Stimulated activated CD8-positive, alpha-beta memory T cell treated with anti-CD3 and anti-CD28 coated beads, Interleukin-12 subunit alpha, Interleukin-12 subunit beta, amount 100 ng/mL, for 24 hours (primary cell): Measurements from ENCODE around the gene TMEM37.
"Not testable (repeated sequence)": the region's sequence is repeated elsewhere in the genome, so short reads cannot be mapped to it uniquely, and the experiment has no call there.

Experiments used
- DNase-seq: peaks from one replicate; pipeline ENCODE4 v3.0.0-alpha.2; 2020; ENCODE audit errors: extremely low read depth

Gene TMEM37, protein sequence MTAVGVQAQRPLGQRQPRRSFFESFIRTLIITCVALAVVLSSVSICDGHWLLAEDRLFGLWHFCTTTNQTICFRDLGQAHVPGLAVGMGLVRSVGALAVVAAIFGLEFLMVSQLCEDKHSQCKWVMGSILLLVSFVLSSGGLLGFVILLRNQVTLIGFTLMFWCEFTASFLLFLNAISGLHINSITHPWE

DNA sequence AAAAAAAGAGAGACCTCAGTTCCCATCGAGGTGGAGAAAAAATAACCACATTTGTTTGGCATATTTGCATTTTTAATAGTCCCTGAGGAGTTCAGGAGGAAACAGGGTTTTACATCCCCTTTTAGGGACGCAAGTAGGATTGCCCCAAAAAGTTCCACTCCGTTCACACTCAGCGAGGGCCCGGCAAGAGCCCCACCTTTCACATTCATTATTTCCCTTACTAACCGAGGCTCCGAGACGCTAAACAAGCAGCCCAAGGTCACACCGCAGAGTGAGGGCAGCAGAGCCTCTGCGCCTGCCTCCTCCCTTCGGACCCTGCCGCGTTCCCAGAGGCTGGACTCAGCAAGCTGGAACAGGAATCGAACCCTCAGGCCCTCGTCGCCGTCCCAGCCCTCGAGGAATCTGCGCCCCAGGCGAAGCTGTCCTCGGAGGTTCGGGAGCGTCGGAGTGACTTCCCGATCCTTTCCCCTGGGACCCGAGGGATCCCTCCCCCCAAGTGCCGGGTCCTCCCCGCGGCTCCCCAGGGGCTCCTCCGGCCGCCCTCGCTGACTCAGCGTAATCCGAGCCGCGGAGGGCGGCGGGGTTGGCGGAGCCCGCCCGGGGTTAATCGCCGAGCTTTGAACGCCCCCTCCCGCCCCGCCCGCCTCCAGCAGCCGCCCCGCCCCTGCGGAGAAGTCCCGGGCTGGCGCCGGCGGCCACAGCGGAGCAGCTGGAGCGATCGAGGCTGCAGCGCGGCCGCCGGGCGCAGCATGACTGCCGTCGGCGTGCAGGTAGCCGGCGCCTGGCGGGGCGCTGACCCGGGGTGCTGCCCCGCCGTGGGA is at the start of gene TMEM37:
TMEM37 (plus strand) TSS at position 700 of the 821 bp plus-strand sequence; CDS start at position 750, 50 bp downstream.
- no peak for DNase-seq

DNA sequence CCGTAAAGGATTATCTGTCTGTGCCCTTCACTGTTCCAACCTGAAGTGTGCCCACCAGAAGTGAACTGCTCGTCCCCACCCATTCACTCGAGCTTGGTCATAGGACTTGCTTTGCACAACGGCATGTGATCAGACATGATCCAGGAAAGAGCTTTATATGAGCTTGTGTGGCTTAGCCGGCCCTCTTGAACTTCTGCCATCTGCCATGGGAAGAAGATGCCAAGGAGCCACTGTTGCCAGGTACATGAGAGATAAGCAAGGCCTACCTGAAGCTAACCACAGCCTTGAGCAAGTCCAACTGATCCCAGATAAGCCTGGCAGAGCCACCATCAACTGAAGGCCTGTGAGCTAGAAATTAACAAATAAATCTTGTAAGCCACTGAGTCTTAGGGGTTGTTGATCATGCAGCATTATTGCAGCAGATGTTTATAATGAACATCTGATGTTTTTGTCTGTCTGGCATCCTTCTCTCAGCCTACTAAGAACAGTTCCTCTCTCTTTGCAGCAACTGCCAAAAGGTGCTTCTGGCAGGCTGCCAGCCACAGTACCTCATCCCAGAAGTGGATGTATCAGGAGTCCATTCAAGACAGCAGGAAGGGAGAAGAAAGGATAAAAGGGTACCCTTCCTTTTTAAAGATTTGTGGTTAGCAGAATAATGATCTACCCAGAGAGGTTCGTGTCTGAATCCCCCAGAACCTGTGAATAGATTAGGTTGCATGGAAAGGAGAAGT is 48.1 kb upstream of the TMEM37 start:
- no peak for DNase-seq

DNA sequence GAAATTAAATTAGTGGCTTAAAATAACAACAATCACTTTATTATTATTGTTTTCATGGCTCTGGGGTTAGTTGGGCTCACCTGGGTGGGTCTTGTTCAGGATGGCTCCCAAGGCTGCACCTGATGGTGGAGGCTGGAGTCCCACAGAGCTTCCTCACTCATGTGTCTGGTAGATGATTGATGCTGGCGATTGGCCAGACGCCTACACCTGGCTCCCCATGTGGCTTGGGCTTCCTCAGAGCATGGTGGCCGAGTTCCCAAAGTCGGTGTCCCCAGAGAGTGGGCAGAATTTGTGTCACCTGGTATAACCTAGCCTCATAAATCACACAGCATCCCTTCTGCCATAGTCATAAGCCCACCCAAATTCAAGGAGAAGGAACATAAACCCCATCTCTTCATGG is 46.7 kb upstream of the TMEM37 start:
- DNase-seq = no peak

DNA sequence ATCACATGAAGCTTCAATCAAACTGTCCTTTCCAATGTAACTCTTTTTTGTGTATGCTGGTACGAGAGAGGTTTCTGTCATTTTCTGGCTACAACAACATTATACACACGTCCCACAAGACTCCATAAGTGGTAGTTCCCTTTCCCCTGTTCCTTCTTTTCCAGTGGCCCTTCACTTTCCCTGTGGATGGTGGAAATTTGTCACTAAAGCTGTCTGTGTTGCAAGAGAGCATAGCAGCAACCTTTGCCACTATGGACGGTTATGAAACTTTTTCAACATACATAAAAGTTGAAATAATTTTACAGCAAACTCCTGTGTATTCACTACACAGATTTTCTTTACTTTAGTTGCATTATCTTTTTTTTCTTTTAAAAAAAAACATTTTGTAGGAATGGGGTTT is 46.2 kb upstream of the TMEM37 start:
- DNase-seq = no peak

DNA sequence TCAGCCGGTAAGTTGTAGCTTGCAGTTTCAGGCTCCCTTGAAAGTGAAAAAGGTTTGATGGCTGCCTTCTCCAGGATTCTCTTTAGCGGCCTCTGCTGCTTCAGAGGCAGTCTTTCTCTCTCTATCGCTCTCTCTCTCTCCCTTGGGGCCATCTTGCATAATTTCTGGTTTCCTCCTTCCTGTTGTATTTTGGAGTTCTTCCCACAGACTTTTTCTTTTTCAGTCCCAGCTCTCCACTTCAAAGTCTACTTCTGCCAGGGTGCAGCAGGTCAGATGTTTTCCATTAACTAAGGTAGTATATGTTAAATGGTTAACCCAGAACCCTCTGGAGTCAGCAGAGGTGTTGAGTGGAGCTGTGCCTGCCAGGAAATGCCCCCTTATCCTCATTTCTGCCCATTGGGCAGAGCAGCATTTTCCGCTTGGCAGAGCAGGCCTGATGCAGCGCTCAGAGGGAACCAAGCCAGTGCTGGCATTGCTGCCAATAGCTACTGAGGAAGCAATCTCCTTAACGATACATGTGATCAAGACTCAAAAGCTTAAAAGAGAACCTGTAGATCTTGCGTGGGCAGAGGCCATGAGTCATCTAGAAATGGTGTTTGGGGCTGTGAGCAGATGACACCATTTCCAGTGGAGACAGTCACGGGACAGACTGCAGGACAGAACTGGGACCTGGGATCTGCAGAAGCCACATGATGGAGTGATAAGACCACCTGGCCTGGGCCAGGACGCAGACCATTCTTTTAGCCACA is 44.1 kb upstream of the TMEM37 start:
- DNase-seq = no peak

DNA sequence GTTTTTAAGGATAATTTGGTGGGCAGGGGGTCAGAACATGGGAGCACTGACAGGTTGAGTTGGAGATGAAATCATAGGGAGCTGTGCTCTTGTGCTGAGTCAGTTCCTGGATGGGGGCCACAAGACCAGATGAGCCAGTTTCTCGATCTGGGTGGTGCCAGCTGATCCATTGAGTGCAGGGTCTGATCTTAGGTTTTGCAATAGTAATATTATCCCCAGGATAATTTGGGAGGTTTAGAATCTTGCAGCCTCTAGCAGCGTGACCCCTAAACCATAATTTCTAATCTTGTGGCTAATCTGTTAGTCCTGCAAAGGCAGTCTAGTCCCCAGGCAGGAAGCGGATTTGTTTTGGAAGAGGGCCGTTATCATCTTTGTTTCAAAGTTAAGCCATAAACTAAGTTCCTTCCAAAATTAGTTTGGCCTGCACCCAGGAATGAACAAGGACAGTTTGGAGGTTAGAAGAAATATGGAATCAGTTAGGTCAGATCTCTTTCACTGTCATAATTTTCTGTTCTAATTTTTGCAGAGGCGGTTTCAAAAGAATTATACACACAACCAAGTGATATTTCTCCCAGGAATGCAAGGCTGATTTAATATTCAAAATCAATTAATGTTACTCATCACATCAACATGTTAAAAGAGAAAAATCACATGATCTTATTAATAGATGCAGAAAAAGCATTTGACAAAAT is 41.9 kb upstream of the TMEM37 start:
- DNase-seq = no peak

DNA sequence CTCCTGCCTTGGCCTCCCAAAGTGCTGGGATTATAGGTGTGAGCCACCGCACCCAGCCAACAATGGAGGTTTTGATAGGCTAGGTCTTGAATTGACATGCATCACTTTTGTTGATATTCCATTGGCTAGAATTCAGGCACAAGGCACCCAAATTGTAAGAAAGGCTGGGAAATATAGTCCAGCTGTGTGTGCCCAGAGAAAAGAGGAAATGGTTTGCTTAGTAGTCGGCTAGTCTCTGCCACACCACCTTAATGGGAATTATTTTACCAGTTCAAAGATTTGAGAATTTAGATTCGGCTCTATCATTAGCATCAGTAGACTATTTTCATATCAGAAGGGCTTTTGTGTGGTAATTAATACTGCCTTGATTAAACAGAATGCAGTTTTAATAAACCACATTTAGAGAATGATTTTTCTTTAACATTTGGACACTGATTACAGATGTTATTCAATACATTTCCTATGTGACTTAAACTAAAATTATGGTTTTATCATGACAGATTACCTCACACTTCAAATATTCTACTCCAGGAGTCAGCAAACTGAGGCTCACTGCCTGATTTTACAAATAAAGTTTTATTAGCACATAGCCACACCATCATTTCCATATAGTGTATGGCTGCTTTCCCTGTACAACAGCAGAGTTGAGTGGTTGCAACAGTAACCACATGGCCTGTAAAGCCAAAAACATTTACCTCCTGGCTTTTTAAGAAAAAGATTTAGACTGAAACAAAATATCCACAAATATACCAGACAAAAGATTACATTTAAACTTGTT is 37.5 kb upstream of the TMEM37 start:
- no peak for DNase-seq

DNA sequence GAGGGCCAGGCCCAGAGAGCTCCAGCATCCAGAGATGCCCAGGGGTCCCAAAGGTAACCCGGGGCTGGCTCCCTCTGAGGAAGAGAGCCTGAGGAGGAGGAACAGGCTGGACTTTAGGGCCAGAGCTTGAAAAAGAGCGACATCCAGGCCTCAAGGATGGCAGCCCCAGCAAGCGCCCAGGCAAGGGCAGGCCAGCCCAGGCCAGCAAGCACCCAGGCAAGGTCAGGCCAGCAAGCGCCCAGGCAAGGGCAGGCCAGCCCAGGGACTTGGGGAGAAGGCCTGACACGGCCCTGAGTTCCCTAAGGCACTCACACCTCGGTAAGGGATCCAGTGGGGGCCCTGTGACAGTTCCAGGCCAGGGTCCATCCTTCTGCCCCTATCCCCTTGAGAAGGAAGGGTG is 34.5 kb upstream of the TMEM37 start:
- DNase-seq = no peak

DNA sequence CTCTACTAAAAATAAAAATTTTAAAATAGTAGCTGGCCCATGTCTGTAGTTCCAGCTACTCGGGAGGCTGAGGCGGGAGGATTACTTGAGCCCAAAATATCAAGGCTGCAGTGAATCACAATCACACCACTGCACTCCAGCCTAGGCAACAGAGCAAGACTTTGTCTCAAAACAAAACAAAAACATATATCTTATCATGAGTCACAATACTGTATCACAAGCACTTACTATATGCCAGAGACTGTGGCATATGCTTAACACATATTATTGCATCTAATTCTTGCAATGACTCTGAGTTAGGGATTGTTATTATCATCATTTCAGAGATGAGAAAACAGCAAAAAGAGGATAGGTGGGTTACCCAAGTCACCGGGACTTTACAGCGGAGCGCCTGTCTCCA is 29.5 kb upstream of the TMEM37 start:
- DNase-seq = no peak

DNA sequence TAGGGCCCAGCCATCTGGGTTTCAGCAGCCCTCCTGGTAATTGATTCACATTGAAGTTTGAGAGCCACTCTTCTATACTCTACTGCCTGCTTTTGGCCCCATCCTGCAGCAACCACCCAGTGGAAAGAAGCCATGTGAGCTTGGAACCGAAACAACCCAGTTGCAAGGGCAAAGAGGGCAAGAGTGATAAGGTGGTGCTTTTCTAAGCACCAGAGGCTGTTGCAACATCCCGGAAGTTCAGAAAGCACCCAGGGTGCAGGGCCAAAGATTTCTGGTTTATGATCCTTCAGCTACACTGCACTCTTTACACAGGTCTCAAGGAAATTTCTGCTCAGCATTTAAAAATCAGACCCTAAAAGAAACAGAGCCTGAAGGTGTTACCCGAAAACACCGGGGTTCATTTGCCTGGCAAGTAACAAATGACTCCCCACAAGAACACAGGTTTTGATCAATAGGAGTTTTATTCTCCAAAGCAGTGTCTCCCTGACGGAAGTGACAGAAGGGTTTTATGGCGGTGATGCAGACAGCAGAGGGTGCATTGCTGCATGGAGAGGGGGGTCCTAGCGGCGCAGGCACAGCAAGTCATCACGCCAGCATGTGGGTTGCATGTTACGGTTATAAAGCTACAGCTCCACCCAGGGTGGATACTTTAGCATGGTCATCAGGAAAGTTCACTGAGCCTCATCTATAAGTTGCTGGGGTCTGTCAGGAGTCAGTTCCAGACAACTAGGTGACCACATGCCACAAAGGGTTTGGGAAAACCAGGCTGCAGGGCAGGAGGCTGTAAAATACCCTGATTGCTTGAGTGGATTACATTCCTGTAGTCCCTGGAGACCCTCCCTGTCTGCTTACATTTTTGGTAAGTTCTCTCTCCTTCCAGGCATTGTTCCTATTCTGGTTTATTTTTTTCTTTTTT is 28.8 kb upstream of the TMEM37 start:
- DNase-seq = no peak

DNA sequence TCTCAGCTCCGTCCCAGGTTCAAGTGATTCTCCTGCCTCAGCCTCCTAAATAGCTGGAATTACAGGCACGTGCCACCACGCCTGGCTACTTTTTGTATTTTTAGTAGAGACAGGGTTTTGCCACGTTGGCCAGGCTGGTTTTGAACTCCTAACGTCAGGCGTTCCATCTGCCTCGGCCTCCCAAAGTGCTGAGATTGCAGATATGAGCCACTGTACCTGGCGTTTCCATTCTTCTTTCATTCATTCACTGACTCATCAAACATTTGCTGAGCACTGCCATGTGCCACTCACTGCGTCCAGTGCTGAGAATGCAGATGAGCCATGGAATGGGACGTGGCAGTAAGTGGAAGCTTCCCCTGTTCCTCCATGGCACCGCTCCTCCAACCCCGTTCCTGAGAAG is 28.0 kb upstream of the TMEM37 start:
- not testable (repeated sequence) for DNase-seq

DNA sequence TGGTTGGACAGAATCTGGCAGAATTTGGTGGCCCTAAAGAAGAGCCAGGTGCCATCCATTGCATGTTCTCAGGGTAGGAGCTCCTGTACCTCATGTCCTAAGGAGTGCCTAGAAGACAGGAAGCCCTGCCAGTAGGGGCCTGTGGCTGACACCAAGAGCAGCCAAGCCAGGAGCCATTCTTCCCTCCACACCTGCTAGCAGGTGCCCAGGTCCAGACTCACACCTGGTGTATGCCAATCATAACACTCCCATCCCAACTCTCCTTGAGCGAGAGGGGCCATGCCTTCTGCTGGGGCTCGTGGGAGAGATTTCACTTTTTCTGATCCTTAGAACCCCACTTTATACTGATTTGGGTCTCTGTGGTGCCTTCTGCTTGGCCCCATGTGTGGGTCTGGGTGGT is 26.5 kb upstream of the TMEM37 start:
- no peak for DNase-seq

DNA sequence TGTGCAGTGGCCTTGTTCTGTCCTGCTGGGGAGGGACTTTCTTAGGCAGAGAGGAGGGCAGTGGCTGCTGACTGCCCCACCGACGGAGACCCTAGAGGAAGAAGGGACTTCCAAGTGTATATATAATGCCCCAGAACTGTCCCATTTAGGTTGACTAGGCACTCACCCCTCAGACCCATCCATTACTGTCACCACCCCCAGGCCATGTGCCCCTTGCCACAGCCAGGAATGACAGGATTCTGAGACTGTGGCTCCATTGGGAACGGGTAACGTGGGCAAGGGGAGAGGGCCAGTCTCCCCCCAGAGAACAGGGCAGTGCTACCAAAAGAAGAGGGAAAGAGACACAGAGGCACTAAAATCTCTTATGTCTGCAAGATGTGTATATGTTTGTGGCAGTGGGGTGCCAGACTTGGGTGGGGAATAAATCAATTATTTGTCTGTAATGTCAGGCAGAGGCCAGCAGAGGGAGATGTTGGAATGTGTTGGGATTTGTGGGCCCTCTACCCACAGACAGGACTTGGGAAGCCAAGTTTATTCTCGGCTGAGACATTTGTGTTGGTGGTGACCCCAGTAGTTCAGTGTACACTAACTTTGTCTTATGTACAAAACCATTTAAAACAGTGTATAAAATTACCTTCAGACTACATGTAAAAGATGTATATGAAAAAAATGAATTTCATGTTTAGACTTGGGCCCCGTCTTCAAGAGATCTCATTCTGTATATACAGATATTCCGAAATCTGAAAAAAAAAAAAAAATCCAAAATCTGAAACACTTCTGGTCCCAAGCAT is 24.0 kb upstream of the TMEM37 start:
- no peak for DNase-seq

DNA sequence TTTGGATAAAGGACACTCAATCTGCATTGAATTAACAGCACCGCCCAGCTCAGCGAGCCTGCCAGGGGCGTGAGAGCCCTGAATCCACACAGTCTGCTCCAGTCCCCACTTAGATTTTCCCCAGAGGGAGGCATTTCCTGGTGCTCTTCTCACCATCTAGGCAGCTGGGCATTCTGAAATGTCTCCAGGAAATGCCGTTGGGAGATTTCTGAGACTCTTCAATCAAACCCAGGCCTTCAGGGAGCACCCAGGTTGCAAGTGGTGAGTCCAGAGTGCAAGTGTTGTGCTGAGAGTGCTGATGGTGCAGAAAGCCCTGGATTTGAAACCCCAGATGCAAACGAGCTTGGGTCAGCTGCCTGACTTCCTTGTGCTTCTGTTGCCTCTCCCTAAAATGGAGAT is 23.4 kb upstream of the TMEM37 start:
- no peak for DNase-seq

DNA sequence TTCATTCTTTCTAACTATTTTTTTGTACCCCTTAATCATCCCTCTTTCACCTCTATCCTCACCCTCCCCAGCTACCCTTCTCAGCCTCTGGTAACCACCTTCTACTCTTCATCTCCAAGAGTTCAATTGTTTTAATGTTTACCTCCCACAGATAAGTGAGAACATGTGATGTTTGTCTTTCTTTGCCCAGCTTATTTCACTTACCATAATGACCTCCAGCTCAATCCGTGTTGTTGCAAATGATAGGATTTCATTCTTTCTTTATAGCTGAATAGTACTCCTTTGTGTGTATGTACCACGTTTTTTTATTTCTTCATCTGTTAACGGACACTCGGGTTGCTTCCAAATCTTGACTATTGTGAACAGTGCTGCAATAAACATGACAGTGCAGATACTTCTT is 22.1 kb upstream of the TMEM37 start:
- no peak for DNase-seq

DNA sequence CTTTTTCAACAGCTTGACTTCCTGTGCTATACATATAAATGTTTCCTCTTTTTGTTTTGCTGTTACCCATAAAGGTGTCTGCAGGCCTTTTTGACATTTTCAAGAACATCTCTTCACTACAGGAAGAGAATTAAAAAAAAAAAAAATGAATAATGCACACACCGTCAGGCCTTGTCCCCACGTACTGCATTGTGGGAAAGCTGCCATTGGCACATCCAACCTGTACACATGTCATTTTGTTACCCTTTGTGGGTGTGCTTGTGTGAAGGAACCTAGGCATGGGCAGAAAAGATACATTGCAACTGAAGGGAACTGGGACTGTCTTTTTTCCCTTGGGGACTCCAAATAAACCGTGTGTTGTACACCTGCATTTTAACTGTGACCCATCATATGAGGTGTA is 16.8 kb upstream of the TMEM37 start:
- no peak for DNase-seq

DNA sequence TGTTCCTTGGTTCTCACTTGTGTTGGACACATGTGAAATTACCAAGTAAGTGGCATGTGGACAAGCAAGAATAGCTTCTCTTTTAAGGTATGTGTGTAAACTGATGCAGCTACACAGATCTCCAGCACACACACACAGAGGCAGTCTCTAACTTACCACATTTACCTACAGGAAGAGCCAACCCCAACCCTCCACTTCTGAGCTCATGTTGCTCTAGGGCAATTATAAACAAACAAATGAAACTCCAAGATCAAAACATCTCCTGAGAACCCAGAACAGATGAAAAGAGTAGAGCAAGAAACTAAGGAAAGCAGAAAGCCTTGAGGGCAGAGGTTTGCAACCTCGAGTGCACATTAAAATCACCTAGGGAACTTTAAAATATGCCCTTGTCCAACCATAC is 16.0 kb upstream of the TMEM37 start:
- DNase-seq = no peak

DNA sequence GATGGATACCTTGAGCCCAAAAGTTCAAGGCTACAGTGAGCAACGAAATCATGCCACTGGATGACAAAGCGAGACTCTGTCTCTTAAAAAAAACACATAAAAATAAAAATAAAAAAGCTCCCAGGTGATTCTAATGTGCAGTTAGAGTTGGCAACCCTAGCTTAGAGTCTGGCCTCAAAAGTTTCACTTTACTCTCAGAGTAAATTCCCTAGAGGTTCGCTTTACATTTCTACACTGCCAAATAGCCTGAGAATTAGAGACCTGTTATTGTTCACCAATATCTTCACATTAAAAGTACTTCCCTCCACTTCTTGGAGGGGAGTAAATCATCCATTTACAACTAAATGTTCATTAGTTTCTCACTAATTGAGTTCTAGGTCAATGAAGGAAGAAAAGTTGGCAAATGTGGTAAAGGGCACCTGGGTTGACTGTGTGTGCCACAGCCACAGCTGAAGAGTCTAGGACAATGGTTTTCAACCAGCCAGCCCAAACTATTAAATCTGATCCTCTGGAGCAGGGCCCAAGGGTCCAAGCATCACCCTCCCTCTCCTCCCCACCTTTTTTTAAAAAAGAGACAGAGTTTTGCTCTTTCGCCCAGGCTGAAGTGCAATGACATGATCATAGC is 15.2 kb upstream of the TMEM37 start:
- no peak for DNase-seq
